ES-I3 (cell line): ENCODE results near the gene PARP14.

Experiments used
- H3K36me3 ChIP-seq: 2 replicates; pipeline ENCODE4 v1.6.1; 2013; ENCODE audit warnings: mild to moderate bottlenecking, low read length, control low read depth, moderate library complexity; ENCODE audit not compliant: insufficient read depth
- H3K4me1 ChIP-seq: 2 replicates; pipeline ENCODE4 v1.6.1; 2013; ENCODE audit warnings: mild to moderate bottlenecking, control low read depth, low read length; ENCODE audit not compliant: insufficient read depth
- H3K9ac ChIP-seq: 2 replicates; pipeline ENCODE4 v1.6.1; 2013; ENCODE audit warnings: low read depth, mild to moderate bottlenecking, low read length, moderate library complexity
- H3K9me3 ChIP-seq: 2 replicates; pipeline ENCODE4 v1.6.1; 2013; ENCODE audit warnings: mild to moderate bottlenecking, low read length, moderate library complexity; ENCODE audit not compliant: control insufficient read depth, insufficient read depth

The PARP14 gene

DNA sequence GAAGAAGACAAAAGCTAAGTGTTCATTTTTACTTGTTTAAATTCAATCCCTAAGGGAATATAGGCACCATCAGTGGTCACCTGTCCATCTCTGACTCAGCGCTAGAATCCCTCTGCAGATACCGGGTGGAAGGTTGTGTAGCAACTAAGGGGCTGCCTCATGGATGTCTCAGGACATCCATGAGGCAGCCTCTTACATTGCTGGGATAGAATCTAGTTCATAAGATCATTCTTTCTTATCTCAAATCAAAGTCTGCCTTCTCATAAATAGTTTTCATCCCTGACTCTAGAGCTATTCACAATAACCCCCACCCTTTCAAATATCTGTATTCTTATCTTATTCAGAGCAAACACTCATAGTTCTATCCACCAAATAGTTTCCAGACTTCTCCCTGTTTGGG is 74.9 kb downstream of the PARP14 start:
- H3K4me1 ChIP-seq, result peaks cover under 1% of the 10 kb centered on the region; the same call in 1 of the 2 replicates
- no peak overlapping the region for H3K9ac ChIP-seq
- no peaks in the 10 kb centered on the region for H3K36me3 ChIP-seq

GRCh38 chr3:122758877-122759560 is 78.4 kb downstream of the PARP14 start:
- Histone ChIP-seq H3K36me3 (no peaks in the 10 kb centered on the region), H3K9me3 (no peaks in the 10 kb centered on the region), H3K9ac (no peak overlapping the region), H3K4me1 (peaks cover 9% of the 10 kb centered on the region; the same call in 1 of the 2 replicates)

More for the DNA sequence above, 74.9 kb downstream of the PARP14 start:
- H3K9me3 ChIP-seq, result no peaks in the 10 kb centered on the region

GRCh38 chr3:122760453-122761271 is 80.0 kb downstream of the PARP14 start:
- H3K36me3 ChIP-seq, result no peaks in the 10 kb centered on the region
- peaks cover 9% of the 10 kb centered on the region; the same call in 1 of the 2 replicates for H3K4me1 ChIP-seq
- H3K9me3 ChIP-seq, result no peaks in the 10 kb centered on the region
- H3K9ac ChIP-seq, result no peak overlapping the region

- Histone ChIP-seq H3K36me3 (no peaks in the 10 kb centered on the region; the same call in 1 of the 2 replicates), H3K4me1 (no peaks in the 10 kb centered on the region)
Observed at GRCh38 chr3:122766430-122766829, 85.8 kb downstream of the PARP14 start.

DNA sequence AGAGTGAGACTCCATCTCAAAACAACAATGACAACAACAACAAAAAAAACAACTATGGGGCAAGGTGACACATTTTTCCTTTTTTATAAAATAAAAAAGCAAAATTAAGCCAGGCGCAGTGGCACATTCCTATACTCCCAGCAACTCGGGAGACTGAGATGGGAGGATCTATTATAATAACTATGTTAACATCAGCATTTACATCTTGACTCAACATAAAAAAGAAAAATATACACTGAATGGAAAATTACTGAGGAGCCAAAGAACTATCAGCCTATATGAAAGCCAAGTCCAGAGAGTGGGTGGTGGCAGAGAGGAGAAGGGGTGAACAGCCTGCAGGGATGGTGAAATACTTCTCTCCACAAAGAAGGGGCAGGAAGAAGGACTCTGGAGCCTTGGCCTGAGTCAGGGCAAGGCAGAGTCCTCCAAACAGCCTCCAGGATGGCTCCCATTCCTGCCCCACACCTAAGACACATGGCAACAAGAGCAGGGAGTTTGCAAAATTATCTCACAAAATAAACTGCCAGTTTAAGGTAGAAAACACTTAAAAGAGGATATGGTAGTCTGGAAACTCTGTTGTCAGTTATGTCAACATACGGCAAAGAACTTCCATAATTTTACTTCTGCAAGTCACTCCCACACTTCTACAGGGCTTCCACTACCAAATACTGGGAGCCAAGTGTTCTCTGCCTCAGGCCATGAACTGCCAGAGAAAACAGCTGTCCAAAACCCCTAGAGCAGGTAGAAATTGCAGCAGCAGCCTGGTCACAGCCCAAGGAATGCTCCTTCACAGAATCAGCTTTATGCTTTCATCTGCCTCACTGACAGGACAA is 87.1 kb downstream of the PARP14 start:
- Histone ChIP-seq H3K4me1 (no peaks in the 10 kb centered on the region), H3K9ac (no peak overlapping the region), H3K36me3 (no peaks in the 10 kb centered on the region; the same call in 1 of the 2 replicates), H3K9me3 (no peaks in the 10 kb centered on the region)

More at GRCh38 chr3:122766430-122766829, 85.8 kb downstream of the PARP14 start:
- H3K9me3 ChIP-seq, result no peaks in the 10 kb centered on the region
- no peak overlapping the region for H3K9ac ChIP-seq

- no peak overlapping the region for H3K9ac ChIP-seq
- H3K4me1 ChIP-seq, result no peaks in the 10 kb centered on the region
- no peaks in the 10 kb centered on the region for H3K9me3 ChIP-seq
- no peaks in the 10 kb centered on the region; the same call in 1 of the 2 replicates for H3K36me3 ChIP-seq
Observed at GRCh38 chr3:122770521-122771202, 90.0 kb downstream of the PARP14 start.

GRCh38 chr3:122772827-122773226 is 92.2 kb downstream of the PARP14 start:
- H3K4me1 ChIP-seq, result no peaks in the 10 kb centered on the region
- no peaks in the 10 kb centered on the region; the same call in 1 of the 2 replicates for H3K36me3 ChIP-seq
- no peak overlapping the region for H3K9ac ChIP-seq
- H3K9me3 ChIP-seq, result no peaks in the 10 kb centered on the region

GRCh38 chr3:122773944-122774509 is 93.4 kb downstream of the PARP14 start:
- Histone ChIP-seq H3K36me3 (no peaks in the 10 kb centered on the region; the same call in 1 of the 2 replicates), H3K9ac (no peak overlapping the region), H3K4me1 (no peaks in the 10 kb centered on the region), H3K9me3 (no peaks in the 10 kb centered on the region)

- no peaks in the 10 kb centered on the region for H3K9me3 ChIP-seq
- no peaks in the 10 kb centered on the region for H3K4me1 ChIP-seq
Observed at GRCh38 chr3:122774564-122774963, 93.9 kb downstream of the PARP14 start.

GRCh38 chr3:122776675-122777468 is 96.2 kb downstream of the PARP14 start:
- Histone ChIP-seq H3K9me3 (peaks cover 4% of the 10 kb centered on the region; the same call in 1 of the 2 replicates), H3K9ac (no peak overlapping the region), H3K4me1 (no peaks in the 10 kb centered on the region)

More at GRCh38 chr3:122774564-122774963, 93.9 kb downstream of the PARP14 start:
- no peaks in the 10 kb centered on the region; the same call in 1 of the 2 replicates for H3K36me3 ChIP-seq
- H3K9ac ChIP-seq, result no peak overlapping the region

DNA sequence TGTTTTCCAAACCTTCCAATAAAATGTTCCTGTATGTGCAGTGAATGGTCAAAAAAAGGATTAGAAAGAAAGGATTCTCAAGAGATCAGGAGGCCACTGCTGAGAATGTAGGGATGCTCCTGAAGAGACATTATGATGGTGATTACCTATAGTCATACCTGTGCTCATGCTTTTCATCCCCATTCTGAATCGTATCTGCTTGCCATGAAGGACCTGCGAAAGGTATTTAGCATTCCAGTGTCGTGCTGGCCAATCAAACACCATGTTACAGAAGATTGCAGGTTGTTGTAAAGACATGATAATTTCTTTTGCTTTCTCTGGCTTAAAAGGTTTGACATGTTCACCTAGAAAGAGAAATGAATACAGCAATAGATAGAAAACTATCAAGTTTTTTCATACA is 96.9 kb downstream of the PARP14 start:
- H3K9me3 ChIP-seq, result peaks cover 4% of the 10 kb centered on the region; the same call in 1 of the 2 replicates
- no peaks in the 10 kb centered on the region for H3K4me1 ChIP-seq
- no peaks in the 10 kb centered on the region for H3K36me3 ChIP-seq
- H3K9ac ChIP-seq, result no peak overlapping the region

More at GRCh38 chr3:122776675-122777468, 96.2 kb downstream of the PARP14 start:
- H3K36me3 ChIP-seq, result no peaks in the 10 kb centered on the region
